ENCODE data around the gene GLIS1. TPM values are rescaled to one million over a fixed set of nuclear protein-coding genes. Genes with fewer than 3 reads are reported as not detected.

Gene GLIS1
- total RNA-seq, 1 donor from 2014 or later = 1.2 TPM

GRCh38 chr1:53559391-53559815, 179.6 kb downstream of the GLIS1 start:
- intact Hi-C loops (cut with DNase I) = no loop called here
- Histone ChIP-seq H3K4me3 (no peak overlapping the region), H3K4me1 (no peaks in the 10 kb centered on the region), H3K36me3 (no peaks in the 10 kb centered on the region), H3K27ac (no peak overlapping the region), H3K9me3 (no peaks in the 10 kb centered on the region), H3K27me3 (no peaks in the 10 kb centered on the region)
- no peak for DNase-seq (ENCODE audit: extremely low spot score in 2 of 2)
- TF ChIP-seq POLR2A (IDR thresholded peaks at IDR 0.05) = no peak
- TF ChIP-seq CTCF (IDR thresholded peaks at IDR 0.05) = no peak
- no peak for TF ChIP-seq POLR2AphosphoS5 (IDR thresholded peaks at IDR 0.05; ENCODE audit: insufficient read depth in 1 of 2, low read depth in 1 of 2)

GRCh38 chr1:53558739-53559315, 180.1 kb downstream of the GLIS1 start:
- Histone ChIP-seq H3K36me3 (no peaks in the 10 kb centered on the region), H3K4me1 (no peaks in the 10 kb centered on the region), H3K27me3 (no peaks in the 10 kb centered on the region), H3K9me3 (no peaks in the 10 kb centered on the region), H3K27ac (no peak overlapping the region), H3K4me3 (no peak overlapping the region)
- TF ChIP-seq CTCF (IDR thresholded peaks at IDR 0.05) (no peak), POLR2AphosphoS5 (IDR thresholded peaks at IDR 0.05; ENCODE audit: insufficient read depth in 1 of 2, low read depth in 1 of 2) (no peak), POLR2A (IDR thresholded peaks at IDR 0.05) (no peak)
- intact Hi-C loops (cut with DNase I) = no loop called here
- no peak for DNase-seq (ENCODE audit: extremely low spot score in 2 of 2)

GRCh38 chr1:53557830-53558738, 180.9 kb downstream of the GLIS1 start:
- intact Hi-C loops (cut with DNase I) = no loop called here
- Histone ChIP-seq H3K4me3 (no peak overlapping the region), H3K4me1 (no peaks in the 10 kb centered on the region), H3K27me3 (no peaks in the 10 kb centered on the region), H3K27ac (no peak overlapping the region), H3K36me3 (no peaks in the 10 kb centered on the region), H3K9me3 (no peaks in the 10 kb centered on the region)
- DNase-seq (ENCODE audit: extremely low spot score in 2 of 2) = no peak
- no peak for TF ChIP-seq CTCF (IDR thresholded peaks at IDR 0.05)
- TF ChIP-seq POLR2A (IDR thresholded peaks at IDR 0.05) = no peak
- TF ChIP-seq POLR2AphosphoS5 (IDR thresholded peaks at IDR 0.05; ENCODE audit: insufficient read depth in 1 of 2, low read depth in 1 of 2) = no peak

GRCh38 chr1:53557369-53557768, 181.6 kb downstream of the GLIS1 start:
- H3K27me3 ChIP-seq = no peaks in the 10 kb centered on the region
- DNase-seq (ENCODE audit: extremely low spot score in 2 of 2) = no peak
- no peaks in the 10 kb centered on the region for H3K9me3 ChIP-seq
- no peaks in the 10 kb centered on the region for H3K36me3 ChIP-seq
- H3K4me1 ChIP-seq = no peaks in the 10 kb centered on the region
- TF ChIP-seq POLR2A (IDR thresholded peaks at IDR 0.05) = no peak
- no peak for TF ChIP-seq CTCF (IDR thresholded peaks at IDR 0.05)
- no peak for TF ChIP-seq POLR2AphosphoS5 (IDR thresholded peaks at IDR 0.05; ENCODE audit: insufficient read depth in 1 of 2, low read depth in 1 of 2)
- intact Hi-C loops (cut with DNase I) = no loop called here
- H3K27ac ChIP-seq = no peak overlapping the region
- no peak overlapping the region for H3K4me3 ChIP-seq

All from vagina (tissue), 2 donors.